Skeletal muscle cell (primary cell): ENCODE measurements around the gene APBA2.
A peak's percentile ranks its signal among the peaks of the same experiment; 100 is the strongest.
"Not testable (repeated sequence)": the region's sequence is repeated elsewhere in the genome, so short reads cannot be mapped to it uniquely, and the experiment has no call there.

Source experiments
- DNase-seq: peaks from one replicate; pipeline ENCODE4 v3.0.0-alpha.2; 2010; ENCODE audit warnings: low read depth
- H3K4me3 ChIP-seq: 2 replicates; pipeline ENCODE4 v1.5.1; 2011; ENCODE audit warnings: low read depth, mild to moderate bottlenecking, control low read depth, low read length, moderate library complexity

APBA2 gene

DNA sequence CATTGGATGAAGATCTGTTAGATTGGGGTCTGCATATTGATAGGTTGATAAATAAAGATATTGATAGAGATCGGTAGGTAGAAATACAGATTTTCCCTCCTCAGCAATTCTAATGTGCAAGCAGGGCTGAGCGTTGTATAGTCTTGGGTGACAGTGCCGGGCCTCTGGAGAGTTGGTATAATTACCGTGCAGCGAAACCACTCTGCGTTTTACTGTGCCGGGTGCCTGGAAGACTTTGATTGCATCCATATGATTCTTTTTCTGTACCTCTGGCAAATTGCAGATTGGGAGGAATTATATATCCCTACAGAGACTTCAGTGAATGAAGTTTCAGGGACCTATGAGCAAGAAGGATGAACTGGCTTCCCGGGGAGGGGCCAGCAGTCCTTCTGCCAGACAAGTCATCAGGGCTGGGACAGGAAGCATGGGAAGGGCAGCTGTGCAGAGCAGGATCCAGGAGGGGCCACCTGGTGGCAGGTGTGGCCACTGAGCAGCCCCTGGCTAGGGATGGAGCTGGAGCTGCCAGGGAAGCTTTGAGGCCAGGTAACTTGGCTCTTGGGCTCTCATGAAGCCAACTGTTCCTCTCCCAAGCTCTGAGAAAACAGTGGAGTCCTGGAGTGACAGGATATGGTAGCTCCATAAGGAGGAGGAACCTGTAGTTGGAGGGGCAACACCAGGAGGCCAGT, 132.5 kb downstream of the APBA2 start:
- no peak for DNase-seq

GRCh38 chr15:29018995-29019976, 133.5 kb downstream of the APBA2 start:
- no peak overlapping the region for H3K4me3 ChIP-seq
- DNase-seq: no peak

More for the DNA sequence above, 132.5 kb downstream of the APBA2 start:
- H3K4me3 ChIP-seq: no peak overlapping the region

DNA sequence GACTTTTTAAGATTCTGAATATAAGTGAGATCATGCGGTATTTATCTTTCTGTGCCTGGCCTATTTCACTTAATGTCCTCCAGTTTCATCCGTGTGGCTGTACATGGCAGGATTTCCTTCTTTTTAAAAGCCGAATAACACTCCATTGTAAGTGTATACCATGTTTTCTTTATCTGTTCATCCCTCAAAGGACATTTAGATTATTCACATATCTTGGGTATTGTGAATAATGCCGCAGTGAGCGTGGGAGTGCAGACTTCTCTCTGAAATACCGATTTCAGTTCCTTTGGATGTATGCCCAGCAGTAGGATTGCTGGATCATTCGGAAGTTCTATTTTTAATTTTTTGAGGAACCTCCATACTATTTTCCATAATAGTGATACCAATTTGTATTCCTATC, 136.1 kb downstream of the APBA2 start:
- no peak overlapping the region for H3K4me3 ChIP-seq
- no peak for DNase-seq

- no peak overlapping the region for H3K4me3 ChIP-seq
- DNase-seq: no peak
These were observed 138.9 kb downstream of the APBA2 start for GRCh38 chr15:29024662-29025061.

DNA sequence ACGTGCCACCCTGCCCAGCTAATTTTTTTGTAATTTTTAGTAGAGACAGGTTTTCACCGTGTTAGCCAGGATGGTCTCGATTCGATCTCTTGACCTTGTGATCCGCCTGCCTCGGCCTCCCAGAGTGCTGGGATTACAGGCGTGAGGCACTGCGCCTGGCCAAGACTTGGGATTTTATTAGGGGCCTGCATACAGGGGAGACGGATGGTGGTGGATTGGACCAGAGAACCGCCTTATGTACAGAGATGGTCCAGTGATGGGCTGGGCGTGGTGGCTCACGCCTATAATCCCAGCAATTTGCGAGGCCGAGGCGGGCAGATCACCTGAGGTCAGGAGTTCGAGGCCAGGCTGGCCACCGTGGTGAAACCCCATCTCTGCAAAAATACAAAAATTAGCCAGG, 139.6 kb downstream of the APBA2 start:
- H3K4me3 ChIP-seq, DNase-seq: not testable (repeated sequence)

DNA sequence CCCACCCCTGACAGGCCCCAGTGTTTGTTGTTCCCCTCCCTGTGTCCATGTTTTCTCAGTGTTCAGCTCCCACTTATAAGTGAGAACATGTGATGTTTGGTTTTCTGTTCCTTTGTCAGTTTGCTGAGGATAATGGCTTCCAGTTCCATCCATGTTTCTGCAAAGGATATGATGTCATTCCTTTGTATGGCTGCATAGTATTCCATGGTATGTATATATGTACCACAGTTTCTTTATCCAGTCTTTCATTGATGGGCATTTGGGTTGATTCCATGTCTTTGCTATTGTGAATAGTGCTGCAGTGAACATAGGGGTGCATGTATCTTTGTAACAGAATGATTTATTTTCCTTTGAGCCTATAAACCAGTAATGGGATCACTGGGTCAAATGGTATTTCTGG, 142.4 kb downstream of the APBA2 start:
- H3K4me3 ChIP-seq, DNase-seq: not testable (repeated sequence)

- no peak for DNase-seq
- no peak overlapping the region for H3K4me3 ChIP-seq
These were observed 143.9 kb downstream of the APBA2 start for GRCh38 chr15:29029651-29030195.

DNA sequence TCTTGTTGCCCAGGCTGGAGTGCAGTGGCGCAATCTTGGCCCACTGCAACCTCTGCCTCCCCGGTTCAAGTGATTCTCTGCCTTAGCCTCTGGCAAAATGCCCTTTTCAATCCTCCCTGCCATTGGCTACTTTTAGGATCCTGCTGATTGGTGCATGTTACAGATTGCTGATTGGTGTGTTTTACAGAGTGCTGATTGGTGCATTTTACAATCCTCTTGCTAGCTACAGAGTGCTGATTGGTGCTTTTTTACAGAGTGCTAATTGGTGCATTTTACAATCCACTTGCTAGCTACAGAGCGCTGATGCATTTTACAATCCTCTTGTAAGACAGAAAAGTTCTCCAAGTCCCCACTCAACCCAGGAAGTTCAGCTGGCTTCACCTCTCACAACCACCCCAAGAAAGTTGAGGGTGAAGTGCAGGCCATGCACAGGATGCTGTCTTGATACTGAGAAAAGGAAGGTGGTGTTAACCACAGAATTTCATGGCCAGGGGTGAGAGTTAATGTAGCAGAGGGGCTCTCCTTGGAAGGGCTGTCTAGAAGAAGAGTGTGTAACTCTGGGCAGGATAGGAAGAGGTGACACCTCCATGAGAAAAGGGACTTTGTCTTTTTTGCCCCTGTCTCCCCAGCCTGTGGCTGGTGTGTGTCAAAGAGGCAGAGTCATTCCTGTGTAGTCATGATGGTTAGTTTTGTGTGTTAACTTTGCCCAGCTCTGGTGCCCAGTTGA, 145.9 kb downstream of the APBA2 start:
- no peak for DNase-seq
- H3K4me3 ChIP-seq: no peak overlapping the region

GRCh38 chr15:29032229-29032625, 146.5 kb downstream of the APBA2 start:
- DNase-seq: no peak
- no peak overlapping the region for H3K4me3 ChIP-seq

DNA sequence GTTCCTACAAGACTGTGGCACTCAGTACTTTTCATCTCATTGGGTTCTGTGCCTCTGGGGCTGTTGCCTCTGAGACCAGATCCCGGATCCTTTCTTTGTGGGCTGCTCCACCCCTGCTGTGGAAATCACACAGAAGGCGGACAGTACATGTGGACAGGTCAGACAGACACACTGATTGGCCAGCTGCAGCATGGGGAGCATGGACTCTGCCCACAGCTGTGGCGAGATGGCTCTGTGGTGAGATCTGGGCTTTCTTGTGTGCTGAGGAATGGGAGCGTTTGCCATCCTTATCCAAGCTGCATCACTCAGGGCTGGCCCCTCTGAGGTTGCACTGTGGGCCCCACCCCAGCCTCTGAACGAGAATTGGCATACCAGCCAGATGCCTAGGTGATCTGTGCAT, 147.0 kb downstream of the APBA2 start:
- DNase-seq: no peak
- no peak overlapping the region for H3K4me3 ChIP-seq

DNA sequence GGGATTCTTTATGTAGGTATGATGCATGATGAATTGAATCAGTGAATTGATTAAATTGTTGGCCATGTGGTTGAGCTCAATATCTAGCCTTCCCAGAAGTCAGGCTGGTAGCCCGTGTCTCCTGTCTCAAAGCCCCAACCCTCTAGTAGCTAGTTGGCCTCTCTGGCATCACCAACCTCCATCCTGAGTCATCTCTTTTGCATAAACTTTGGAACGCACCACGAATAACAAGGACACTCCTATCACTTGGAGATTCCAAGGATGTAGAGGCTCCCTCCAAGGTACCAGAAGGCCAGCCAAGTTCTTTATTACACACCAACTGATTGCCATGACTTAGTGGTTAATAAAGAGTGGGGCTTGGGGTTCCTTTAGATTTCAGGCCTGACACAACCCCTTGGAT, 148.4 kb downstream of the APBA2 start:
- H3K4me3 ChIP-seq: no peak overlapping the region
- no peak for DNase-seq

DNA sequence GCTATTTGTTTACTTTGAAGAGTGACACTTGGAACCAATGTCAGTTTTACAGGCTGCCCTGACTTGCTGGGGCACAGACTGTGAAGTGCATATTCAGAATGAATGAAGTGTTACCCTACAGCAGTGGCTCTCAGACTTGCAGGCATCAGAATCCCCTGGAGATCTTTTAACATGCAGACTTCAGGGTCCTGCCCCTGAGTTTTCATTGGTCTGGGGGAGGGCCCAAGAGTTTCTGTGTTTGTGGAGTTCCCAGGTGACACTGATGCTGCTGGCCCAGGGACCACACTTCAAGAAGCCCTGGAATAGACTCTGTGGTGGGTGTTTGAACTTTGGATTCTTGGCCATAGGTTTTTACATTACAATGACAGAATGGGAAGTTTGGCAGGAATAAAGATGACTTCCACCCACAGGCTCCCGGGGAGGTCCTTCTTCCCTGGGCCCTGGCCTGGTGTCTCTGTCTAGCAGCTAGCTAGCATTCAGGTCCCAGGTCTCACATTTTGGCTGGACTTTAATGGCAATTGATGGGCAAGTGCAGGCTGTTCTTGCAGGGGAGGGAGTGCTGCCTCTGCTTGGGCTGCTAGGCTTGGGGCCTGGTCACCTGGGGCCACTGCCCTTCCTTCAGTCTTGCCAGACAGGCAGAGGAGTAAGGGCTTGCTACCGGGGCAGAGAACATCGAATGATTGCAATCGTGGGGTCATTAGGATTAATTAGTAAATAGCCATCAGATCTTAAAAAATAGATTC, 149.0 kb downstream of the APBA2 start:
- no peak overlapping the region for H3K4me3 ChIP-seq
- DNase-seq: no peak

DNA sequence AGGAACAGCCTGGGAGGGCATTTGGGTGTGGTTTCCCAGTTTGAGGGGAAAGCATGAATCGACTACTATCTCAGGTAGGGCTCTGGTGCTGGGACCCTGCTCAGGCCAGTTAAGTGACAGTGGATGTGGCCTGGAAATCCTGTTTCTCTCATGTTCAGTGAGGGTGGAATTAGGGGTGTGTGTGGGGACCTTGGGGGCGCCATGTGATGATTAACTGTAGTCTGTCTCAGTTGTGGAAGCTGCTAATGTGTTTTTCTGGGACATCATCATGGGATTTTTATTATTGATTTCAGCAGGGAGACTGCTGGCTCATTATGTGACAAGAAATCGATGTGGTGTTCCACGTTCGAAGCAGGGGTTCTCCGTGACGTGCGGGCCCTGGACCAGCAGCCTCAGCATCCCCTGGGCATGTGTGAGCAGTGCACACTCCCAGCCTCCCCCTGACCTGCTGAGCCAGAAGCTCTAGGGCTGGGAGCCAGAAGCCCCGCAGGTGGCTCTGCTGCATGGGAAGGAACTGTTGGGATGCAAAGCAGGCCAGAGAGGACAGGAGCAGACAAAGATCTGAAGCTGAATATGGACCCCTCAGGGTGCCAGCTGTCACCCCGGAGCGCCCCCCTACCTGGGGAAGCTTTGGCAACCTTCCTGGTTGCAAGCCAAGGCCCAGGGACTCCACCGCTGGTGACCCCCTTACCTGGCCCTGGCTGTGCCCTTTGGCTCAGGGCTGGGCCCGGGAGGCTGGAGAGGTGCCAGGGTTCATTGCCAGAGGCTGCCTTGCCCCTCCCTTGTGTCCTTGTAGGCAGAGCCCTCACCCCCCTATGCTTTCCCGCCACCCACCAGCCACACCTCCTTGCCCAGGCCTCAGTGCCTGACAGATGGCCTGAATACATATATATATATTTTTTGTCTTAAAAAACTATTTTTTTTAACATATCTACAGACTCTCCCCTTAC, 149.8 kb downstream of the APBA2 start:
- no peak overlapping the region for H3K4me3 ChIP-seq
- DNase-seq: no peak

- no peak overlapping the region for H3K4me3 ChIP-seq
- DNase-seq: no peak
These were observed 152.4 kb downstream of the APBA2 start for GRCh38 chr15:29037997-29038705.

DNA sequence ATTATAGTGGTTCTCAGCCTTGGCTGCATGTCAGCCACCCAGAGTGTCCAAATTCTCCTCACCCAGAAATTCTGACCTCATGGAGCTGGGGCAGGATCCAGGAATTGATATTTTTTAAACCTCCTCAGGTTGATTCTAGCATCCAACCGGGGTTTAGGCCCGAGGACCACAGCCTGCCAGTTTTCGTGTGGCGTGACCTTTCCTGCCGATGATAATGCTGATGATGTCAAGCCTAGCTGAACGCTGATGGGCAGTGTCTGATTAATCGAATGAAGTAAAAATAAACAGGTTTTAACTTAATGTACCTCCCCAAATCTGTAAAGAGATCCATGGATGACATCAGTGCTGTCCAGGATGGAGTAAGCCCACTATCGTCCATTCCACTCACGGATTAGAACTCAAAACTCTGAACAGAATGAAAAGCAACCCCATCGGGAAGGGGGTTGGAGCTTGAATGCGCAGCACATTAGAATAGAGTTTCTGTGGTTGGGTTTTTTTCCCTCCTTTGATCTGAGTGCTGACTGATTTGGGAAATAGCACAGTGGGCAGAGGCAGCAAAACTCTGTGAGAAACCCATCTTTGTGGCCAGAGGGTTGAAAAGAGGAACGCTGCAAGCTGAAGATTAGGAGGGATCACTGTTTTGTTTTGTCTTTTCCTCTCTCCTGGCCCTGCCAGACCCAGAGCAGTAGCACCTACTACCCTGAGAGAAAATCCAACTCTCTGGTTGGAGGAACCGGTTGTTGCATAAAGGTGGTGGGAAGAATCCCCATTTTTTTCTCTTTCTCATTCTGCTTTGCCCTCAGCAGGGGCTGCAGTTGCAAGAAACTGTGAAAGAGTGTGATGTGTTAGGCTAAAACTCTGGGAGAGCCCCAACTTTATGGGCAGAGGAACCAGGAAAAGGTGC, 153.9 kb downstream of the APBA2 start:
- no peak overlapping the region for H3K4me3 ChIP-seq
- no peak for DNase-seq

- no peak overlapping the region for H3K4me3 ChIP-seq
- peak; percentile 84 for DNase-seq
These were observed 154.6 kb downstream of the APBA2 start for GRCh38 chr15:29040370-29040751.
